ENCODE results near the gene NAALAD2.
"Not testable (repeated sequence)": the region's sequence is repeated elsewhere in the genome, so short reads cannot be mapped to it uniquely, and the experiment has no call there.

Gene NAALAD2

DNA sequence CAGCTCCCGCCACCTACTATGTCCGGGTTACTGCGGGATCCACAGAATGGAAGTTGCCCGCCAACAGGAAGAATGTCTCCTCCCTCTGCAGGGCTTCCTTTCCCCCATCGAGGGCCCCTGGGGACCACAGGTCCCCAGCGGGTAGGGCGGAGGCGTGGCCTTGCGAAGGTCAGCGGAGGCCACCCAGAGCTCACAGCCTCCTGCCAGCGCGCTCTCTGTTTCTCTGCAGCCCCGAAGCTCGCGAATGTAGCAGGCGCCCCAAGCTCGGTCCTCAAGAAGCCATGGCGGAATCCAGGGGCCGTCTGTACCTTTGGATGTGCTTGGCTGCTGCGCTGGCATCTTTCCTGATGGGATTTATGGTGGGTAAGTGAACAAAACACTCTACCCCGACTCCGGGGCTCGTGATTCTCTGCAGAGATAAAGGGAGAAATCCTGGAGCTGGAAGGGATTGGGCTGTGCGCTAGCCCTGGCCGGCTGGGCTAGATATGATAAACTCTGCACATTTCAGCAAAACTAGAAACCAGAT, at the start of gene NAALAD2:
Gene NAALAD2 (plus strand): TSS at position 186 of the 526 bp plus-strand sequence. CDS start 96 bp downstream, at position 282.
- DNase-seq = peak; percentile 81

DNA sequence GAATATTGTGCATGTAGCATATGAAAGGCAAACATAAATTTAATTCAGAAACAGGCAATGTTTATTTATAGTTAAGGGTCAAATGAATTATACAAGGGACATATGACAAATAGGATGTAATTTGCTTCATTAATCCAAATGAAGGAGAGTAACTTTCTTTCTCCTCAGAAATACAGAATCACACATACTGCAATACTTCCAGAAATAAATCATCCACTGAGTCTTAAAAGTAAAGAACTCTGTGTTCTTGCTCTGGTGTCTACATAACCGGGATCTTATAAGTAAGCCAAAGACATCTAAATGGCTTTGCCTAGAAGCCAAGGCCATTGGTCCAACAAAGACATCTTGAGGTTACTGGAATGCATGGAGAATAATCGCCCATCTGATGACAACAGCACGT, 48.8 kb upstream of the NAALAD2 start, which contains the start of gene UBTFL1:
Gene UBTFL1 (plus strand): TSS at position 301 of the 400 bp plus-strand sequence. CDS start 0 bp downstream, at position 301.
- DNase-seq = not testable (repeated sequence)

DNA sequence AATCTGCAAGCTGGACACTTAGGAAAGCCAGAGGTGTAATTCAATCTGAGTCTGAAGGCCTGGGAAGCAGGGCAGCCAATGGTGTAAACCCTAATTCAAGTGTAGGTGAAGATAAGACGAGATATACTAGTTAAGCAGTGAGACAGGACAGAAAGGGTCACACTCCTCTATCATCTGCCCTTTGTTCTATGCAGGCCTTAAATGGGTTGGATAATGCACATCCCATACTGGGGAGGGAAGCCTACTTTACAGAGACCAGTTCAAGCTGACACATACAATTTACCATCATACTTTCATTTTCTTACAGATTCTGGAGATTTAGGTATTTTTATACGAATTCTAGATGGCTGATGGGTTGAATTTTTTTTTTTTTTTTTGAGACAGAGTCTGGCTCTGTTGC, 45.7 kb upstream of the NAALAD2 start:
- not testable (repeated sequence) for DNase-seq

DNA sequence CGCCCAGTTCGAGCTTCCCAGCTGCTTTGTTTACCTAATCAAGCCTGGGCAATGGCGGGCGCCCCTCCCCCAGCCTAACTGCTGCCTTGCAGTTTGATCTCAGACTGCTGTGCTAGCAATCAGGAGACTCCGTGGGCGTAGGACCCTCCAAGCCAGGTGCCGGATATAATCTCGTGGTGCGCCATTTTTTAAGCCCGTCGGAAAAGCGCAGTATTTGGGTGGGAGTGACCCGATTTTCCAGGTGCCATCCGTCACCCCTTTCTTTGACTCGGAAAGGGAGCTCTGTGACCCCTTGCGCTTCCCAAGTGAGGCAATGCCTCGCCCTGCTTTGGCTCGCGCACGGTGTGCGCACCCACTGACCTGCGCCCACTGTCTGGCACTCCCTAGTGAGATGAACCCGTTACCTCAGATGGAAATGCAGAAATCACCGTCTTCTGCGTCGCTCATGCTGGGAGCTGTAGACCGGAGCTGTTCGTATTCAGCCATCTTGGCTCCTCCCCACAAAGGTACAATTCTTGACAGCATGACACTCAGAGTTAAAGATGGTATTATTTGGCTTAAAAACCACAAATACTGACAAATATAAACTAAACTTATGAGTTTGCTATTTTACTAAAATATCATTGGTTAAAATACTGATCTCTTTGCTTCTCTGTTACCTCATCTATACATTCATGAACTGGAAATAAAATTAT, 39.1 kb upstream of the NAALAD2 start:
- DNase-seq = not testable (repeated sequence)

DNA sequence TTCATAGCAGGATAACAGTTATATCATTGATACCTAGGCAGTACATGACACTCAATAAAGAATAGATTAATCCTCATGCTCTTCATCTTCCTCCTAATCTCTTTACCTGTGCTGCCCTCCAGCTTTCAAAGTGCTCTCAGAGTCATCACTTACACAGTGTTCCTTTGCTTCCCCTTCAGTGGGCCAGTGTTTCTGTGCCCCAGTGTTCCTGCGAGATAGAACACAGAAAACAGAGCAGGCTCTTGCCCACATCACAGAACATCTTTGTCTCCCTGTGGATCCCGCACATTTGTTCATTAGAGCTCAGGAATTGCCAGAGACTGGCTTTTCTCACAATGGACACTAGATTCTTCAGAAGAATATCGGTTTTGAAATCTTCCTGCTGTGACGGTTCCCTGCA, 36.2 kb upstream of the NAALAD2 start:
- not testable (repeated sequence) for DNase-seq

DNA sequence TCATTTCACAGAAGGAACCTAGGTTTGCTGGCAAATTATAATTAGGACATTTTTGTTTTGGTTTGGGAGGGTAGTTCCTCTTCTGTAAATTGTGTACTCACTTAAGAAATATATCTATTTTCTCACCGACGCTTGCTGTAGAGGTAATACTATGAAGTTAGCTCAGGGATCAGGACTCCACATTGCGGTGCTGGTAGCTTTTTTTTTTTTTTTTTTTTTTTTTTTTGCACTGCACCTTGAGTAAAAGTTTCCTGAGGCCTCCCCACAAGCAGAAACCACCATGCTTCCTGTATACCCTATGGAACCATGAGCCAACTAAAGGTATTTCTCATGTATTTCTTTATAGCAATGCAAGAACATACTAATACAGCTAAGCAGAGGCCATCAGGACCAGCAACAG, 34.0 kb upstream of the NAALAD2 start:
- DNase-seq = no peak

DNA sequence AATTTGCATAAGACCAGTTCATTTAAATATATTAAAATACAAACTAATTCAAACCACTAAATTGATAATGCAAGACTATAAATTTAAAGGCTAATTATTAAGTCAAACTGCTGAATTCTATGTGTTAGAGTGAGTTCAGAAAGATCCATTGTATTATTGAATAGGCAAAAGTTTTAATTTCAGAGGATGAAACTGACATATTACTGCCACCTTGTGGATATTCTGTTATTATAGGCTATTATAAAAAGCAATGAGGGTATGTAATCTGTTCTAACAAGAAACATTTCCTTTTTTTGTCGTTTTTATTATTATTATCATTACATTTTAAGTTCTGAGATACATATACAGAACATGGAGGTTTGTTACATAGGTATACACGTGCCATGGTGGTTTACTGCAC, 20.9 kb upstream of the NAALAD2 start:
- DNase-seq = no peak

DNA sequence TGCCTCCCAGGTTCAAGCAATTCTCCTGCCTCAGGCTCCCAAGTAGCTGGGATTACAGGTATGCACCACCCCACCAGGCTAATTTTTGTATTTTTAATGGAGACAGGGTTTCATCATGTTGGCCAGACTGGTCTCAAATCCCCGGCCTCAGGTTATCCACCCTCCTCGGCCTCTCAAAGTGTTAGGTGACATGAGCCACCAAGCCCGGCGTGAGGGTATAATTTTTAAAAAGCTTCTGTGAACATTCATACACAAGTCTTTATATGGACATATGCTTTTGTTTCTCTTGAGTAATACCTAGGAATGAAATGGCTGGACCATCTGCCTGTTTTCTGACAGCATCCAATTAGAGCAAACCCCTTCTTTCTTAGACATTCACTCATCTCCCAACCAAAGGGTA, 14.3 kb upstream of the NAALAD2 start:
- DNase-seq = no peak

DNA sequence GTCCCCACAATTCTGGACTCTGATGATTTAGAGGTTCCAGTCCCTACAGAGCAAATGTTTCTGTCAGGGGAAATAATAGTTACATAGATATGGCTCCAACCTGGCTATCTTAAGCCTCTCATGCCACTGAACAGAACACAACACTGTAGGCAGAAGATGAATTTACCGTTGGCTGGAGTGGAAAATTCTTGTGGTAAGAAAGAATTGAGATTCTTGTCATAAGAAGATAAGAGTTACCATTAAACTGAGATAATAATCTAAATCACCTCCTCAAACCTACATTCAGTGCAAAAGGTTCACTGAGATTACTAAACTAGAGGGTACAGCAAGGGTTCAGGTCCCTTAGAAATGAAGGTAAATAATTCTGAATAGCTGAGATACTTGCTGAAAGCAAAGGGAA, 10.1 kb upstream of the NAALAD2 start:
- no peak for DNase-seq

DNA sequence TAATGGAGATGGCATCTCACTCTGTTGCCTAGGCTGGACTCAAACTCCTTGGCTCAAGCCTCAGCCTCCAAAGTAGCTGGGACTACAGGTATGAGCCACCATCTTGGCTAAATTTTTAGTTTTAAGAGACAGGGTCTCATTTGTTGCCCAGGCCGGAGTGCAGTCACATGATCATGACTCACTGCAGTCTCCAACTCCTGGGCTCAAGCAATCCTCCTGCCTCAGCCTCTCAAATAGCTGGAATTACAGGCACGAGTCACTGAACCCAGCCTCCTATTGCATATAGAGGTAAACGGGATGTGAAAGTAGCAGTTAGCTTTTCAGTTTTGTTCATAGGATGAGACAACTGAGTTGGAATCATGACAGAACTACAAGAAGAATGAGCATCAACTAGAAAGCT, 9.5 kb upstream of the NAALAD2 start:
- DNase-seq = no peak

DNA sequence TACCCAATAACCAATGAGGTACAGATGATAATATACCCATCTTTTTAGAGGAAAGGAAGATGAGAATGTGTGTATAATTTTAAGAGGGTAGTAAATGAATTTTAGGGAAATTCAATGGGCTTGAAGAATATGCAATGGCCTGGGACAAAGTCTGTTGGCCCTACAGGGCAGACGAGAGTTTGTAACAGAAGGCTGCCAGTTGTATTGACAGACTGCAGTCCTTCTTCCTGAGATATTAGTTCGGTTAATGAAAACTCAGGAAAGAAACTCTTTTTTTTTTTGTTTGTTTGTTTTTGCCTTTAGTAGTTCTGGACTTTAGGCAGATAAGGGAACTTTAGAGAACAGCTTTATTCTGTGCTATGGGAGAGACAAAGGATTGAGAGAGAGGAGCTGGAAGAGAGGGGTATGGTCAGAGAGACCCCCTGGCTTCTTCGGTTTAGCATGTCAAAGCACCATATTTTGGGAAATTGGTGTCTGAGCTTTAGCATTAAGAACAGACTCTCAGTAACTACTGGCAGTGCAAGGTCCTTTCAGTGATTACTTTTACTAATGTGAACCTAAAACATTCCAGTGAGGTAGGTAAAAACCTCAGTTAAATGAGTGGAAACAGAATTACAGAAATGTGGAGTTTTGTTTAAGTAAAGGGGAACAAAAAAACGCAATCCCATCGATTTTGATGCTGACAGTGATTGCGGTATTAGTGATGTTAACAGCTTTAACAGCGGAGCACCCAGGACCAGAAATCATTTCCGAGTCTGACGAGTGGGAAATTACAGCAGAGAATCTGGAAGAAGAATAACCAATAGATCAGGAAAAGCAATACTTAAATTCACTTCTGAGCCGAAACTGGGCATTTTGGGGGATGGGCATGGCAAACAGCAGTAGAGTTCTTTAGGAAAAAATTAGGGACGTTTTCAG, 644 bp upstream of the NAALAD2 start:
- DNase-seq = no peak

DNA sequence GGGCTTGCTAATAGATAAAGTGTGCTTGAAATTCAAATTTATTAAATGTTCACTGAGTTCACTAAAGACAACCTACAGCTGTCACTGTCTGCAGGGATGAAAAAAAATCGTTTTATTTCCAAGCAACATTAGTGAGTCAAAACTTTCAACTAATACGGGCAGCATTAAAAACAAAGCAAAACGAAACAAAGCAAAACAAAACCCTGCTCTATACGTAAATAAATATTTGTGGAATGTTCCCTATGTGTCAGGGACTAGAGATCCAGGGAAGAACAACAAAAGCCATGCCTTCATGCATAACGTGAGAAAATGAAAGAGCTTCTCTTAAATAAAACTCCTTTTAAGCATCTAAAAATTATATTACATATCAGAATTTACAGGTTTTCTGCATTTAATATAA, 553 bp downstream of the NAALAD2 start:
- DNase-seq = no peak

DNA sequence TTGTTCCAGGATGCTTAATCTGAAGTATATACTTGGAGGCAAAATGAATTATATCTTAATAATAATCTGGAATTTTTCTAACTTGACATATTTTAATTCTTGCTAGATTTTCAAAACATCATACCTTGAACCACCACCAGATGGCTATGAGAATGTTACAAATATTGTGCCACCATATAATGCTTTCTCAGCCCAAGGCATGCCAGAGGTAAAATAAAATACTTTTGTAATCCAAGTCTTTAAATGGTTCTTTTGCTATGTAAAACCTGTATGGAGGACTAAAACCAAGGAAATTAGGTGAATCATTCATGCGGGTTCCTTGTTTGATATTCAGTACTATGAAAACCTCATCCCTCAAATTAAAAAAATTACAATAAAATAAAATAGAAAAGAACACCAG, 14.4 kb downstream of the NAALAD2 start:
- DNase-seq = no peak

DNA sequence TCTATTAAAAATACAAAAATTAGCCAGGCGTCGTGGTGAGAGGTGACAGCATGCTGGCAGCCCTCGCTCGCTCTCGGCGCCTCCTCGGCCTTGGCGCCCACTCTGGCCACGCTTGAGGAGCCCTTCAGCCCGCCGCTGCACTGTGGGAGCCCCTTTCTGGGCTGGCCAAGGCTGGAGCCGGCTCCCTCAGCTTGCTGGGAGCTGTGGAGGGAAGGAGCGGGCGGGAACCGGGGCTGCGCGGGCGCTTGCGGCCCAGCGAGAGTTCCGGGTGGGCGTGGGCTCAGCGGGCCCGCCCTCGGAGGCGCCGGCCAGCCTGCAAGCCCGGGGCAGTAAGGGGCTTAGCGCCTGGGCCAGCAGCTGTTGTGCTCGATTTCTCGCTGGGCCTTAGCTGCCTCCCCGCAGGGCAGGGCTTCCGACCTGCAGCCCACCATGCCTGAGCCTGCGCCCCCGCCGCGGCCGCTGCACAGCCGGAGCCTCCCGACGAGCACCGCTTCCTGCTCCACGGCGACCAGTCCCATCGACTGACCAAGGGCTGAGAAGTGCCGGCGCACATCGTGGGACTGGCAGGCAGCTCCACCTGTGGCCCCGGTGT, 32.6 kb downstream of the NAALAD2 start:
- DNase-seq = not testable (repeated sequence)

DNA sequence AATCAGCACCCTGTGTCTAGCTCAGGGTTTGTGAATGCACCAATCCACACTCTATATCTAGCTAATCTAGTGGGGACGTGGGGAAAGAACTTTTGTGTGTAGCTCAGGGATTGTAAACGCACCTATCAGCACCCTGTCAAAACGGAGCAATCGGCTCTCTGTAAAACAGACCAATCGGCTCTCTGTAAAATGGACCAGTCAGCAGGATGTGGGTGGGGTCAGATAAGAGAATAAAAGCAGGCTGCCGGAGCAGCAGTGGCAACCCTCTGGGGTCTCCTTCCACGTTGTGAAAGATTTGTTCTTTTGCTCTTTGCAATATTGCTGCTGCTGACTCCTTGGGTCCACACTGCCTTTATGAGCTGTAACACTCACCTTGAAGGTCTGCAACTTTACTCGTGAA, 33.2 kb downstream of the NAALAD2 start:
- not testable (repeated sequence) for DNase-seq

DNA sequence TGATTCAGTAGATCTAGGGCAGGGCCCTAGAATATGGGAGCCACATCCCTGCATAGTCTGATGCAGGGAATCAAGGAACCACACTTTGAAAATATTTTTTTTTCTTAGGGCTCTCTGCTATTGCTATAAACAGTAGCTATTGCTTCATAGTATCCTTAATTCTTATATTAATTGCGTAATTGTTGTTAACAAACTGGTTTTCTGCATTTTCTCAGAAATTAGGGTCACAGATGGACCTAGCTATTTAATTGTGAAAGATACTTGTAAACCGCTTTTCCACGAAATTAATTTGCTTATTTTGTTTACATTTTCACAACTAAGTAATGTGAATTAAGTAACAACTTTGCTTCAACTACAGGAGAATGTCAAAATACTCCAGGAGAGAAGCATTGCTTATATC, 34.1 kb downstream of the NAALAD2 start:
- no peak for DNase-seq

DNA sequence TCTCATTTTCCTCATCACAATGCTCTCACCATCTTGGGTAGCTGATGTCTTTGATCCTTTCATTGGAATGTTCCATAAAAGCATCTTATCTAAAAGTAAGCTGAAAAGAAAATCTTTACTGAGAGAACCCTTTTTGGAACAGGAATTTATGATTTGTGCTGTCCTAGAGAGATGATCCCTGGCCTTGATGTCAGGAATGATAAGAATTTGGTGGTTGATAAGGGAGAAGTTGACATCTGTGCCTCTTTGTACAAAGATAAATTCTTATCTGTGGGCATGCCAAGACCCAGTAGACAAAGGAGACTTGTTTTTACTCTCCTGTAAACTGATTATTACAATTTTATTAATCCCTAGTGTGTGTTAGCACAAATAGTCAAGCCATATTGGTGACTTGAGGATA, 36.9 kb downstream of the NAALAD2 start:
- DNase-seq = no peak

DNA sequence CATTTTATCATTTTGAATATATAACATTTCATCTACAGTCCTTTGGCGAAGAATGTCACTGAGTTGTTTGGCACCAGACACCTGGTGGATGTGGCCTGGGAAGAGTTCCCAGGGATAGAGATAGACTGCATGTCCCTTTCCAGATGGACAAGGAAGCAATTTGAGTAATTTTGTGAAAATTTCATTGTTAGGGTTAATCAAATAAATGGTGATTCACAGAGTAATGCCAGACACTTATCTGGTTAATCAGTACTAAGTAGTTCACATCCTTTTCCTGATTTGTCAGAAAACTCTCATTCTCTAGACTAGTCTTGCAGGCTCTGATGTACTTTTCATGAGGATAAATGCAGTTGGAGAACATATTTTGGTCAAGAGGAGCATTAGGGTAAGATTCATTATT, 41.6 kb downstream of the NAALAD2 start:
- DNase-seq = no peak

DNA sequence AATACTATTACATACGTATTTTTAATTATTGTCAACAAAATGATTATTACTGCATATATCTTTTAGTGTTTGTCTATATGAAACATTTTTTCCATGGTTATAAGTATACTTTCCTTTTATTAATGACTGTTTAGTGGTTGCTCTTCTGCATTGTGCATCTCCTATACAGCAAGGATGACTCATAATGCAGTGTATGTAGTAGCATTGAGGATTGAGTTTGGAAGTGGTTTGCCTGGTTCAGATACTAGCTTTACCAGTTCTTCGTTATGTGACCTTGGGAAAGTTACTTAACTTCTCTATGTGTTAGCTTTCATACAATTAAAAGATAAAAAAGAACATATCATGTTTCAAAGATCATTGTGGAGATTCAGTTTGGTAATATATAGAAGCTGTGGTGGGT, 44.3 kb downstream of the NAALAD2 start:
- DNase-seq = no peak

DNA sequence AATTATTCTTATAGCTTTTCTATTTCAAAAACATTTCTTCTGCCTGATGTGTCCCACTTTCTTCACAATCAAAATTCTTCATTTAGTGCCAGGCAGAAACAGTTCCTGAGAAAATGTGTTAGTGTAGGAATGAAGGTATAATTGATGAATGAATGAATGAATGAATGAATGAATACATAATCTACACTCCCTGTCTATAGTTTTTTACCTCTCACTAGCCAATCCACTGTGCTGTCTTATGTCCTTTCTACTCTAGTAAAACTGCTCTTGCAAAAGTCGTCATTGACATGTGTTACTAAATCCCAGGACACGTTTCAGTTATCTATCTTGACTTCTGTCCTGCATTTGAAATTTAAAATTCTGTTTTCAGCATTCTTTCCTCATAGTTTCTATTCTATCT, 45.5 kb downstream of the NAALAD2 start:
- DNase-seq = no peak

DNA sequence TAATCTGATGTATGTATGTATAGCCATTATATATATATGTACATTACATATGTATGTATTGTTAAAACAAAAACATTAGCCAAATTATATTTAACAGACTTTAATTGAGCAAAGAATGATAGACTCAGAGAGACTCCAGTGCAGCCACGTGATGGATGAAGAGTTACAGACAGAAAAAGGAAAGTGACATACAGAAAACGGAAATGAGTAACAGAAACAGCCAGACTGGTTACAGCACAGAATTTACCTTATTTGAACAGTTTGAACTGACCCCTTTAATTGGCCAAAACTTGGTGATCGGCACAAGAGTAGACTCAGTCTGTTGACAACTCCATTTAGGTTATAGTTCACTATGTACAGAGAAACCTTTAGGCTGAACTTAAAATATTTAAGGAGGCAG, 53.4 kb downstream of the NAALAD2 start:
- no peak for DNase-seq

DNA sequence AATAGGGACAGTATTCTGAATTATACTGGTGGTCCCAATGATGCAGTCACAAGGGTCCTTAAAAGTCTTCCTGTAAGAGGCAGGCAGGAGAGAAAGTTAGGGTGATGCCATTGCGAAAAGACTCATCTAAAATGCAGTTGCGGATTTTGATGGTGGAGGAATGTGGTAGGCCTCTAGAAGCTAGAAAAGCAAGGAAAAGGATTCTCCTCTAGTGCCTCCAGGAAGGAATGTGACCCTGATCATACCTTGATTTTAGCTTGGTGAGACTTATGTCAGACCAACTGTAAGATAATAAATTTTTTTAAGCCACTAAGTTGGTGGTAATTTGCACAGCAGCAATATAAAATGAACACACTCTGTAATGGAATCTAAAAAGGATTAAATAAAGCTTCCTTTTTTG, 54.5 kb downstream of the NAALAD2 start:
- no peak for DNase-seq

DNA sequence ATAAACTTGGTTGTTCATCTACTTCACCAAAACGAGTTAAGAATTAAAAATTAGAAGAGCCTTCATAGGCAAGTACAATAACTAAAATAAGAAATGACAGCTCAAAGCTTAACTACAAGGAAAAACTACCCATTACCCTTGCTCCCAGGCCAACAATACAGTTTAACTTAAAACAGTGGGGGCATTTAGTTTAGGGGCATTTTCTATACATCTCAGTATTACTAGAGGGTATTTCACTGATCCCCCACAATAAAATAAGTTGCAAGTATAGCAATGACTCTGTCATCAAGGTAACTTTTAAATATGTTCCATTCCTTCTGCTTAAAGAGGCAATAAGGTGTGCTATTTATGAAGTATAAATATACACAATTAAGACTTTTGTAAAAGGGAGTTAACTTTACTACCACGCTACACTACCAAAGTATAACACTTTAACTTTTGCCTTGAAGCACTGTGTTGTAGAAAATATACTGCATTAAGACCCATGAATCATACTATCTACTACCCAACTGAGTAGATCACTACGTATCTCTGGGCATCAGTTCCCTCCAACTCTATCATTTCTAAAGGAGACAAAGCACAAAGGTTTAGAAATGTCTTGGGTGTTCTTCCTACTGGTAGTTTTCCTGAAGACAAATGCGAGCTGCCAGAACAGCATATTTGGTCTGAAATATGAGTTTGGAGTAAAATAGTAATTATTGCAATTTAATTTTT, 58.6 kb downstream of the NAALAD2 start:
- no peak for DNase-seq
